Measurements from ENCODE around the gene FGF14. TPM values are rescaled to one million over a fixed set of nuclear protein-coding genes. Genes with fewer than 3 reads are reported as not detected.

Gene FGF14
- total RNA-seq, 1 donor from 2014 or later = not detected

GRCh38 chr13:101982903-101983302 is 418.9 kb downstream of the FGF14 start:
- intact Hi-C loops (cut with DNase I) = no loop called here
- no peak for TF ChIP-seq CTCF (IDR thresholded peaks at IDR 0.05)
- Histone ChIP-seq H3K27me3 (no peaks in the 10 kb centered on the region), H3K36me3 (no peaks in the 10 kb centered on the region), H3K4me3 (no peak overlapping the region), H3K27ac (no peak overlapping the region), H3K9me3 (no peaks in the 10 kb centered on the region), H3K4me1 (no peaks in the 10 kb centered on the region)
- no peak for DNase-seq (ENCODE audit: low spot score in 2 of 2)

- Histone ChIP-seq H3K27ac (no peak overlapping the region), H3K4me1 (peaks cover 0 to 5% of the 10 kb centered on the region in 2 donors), H3K9me3 (no peaks in the 10 kb centered on the region), H3K27me3 (no peaks in the 10 kb centered on the region), H3K4me3 (no peak overlapping the region), H3K36me3 (no peaks in the 10 kb centered on the region)
- TF ChIP-seq CTCF (IDR thresholded peaks at IDR 0.05) = no peak
- no peak for DNase-seq (ENCODE audit: low spot score in 2 of 2)
- intact Hi-C loops (cut with DNase I) = no loop called here
These were observed 422.0 kb downstream of the FGF14 start for GRCh38 chr13:101979825-101980224.

- H3K36me3 ChIP-seq = no peaks in the 10 kb centered on the region
- H3K27ac ChIP-seq = no peak overlapping the region
- H3K4me3 ChIP-seq = no peak overlapping the region
- no peak for DNase-seq (ENCODE audit: low spot score in 2 of 2)
- peaks cover 0 to 5% of the 10 kb centered on the region in 2 donors for H3K4me1 ChIP-seq
- H3K9me3 ChIP-seq = no peaks in the 10 kb centered on the region
- H3K27me3 ChIP-seq = no peaks in the 10 kb centered on the region
- TF ChIP-seq CTCF (IDR thresholded peaks at IDR 0.05) = no peak
- intact Hi-C loops (cut with DNase I) = no loop called here
These were observed 423.1 kb downstream of the FGF14 start for GRCh38 chr13:101978552-101979315.

GRCh38 chr13:101977475-101977874 is 424.4 kb downstream of the FGF14 start:
- Histone ChIP-seq H3K9me3 (no peaks in the 10 kb centered on the region), H3K27me3 (no peaks in the 10 kb centered on the region), H3K4me1 (peaks cover 0 to 5% of the 10 kb centered on the region in 2 donors), H3K27ac (no peak overlapping the region), H3K36me3 (no peaks in the 10 kb centered on the region), H3K4me3 (no peak overlapping the region)
- no peak for DNase-seq (ENCODE audit: low spot score in 2 of 2)
- no peak for TF ChIP-seq CTCF (IDR thresholded peaks at IDR 0.05)
- intact Hi-C loops (cut with DNase I) = no loop called here

GRCh38 chr13:101972191-101972590 is 429.7 kb downstream of the FGF14 start:
- no peaks in the 10 kb centered on the region for H3K4me1 ChIP-seq
- no peak for DNase-seq (ENCODE audit: low spot score in 2 of 2)
- intact Hi-C loops (cut with DNase I) = no loop called here
- H3K4me3 ChIP-seq = no peak overlapping the region
- no peak for TF ChIP-seq CTCF (IDR thresholded peaks at IDR 0.05)
- no peaks in the 10 kb centered on the region for H3K36me3 ChIP-seq
- no peak overlapping the region for H3K27ac ChIP-seq
- no peaks in the 10 kb centered on the region for H3K9me3 ChIP-seq
- H3K27me3 ChIP-seq = no peaks in the 10 kb centered on the region

Measured in ascending aorta (tissue), 2 donors.